Keratinocyte (primary cell): Measurements from ENCODE around the gene TRAPPC6A.

ENCODE experiments used
- EZH2 ChIP-seq: IDR thresholded peaks from one replicate; pipeline ENCODE4 v1.6.1; 2012; ENCODE audit warnings: inconsistent platforms, mild to moderate bottlenecking, low read length, moderate library complexity
- TF ChIP-seq, protein P1 (sequence below), 3 experiments: IDR thresholded peaks in 1 of 3; conservative IDR thresholded peaks in 1 of 3; optimal IDR thresholded peaks in 1 of 3; 2 replicates in 2 of 3; 3 replicates in 1 of 3; pipeline versions ENCODE3 to v1.5.1; 2011; ENCODE audit warnings: low read length in 3 of 3, mild to moderate bottlenecking in 3 of 3, moderate library complexity in 2 of 3, control low read depth in 1 of 3, inconsistent platforms in 1 of 3; ENCODE audit not compliant: insufficient read depth in 2 of 3; ENCODE audit errors: extremely low read depth in 1 of 3

DNA sequence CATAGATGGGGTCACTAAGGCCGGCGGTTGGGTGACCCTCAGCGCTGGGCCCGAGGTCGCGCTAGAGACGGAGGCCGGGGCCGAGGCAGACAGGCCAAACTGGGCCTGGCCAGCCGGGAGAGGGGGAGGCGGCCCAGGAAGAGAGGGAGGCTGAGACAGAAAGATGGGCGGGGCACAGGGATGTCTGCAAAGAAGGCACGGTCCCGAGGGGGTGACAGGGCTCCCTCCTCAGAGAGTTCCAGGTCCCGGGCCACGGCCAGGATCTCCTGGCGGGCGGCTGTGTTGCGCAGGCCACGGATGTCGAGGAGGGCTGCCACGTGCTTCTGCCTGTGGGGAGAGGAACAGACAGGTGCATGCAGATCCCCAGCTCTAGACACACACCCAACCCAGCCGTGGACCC lies 35.0 kb upstream of the TRAPPC6A start:
- TF ChIP-seq, protein P1, sequence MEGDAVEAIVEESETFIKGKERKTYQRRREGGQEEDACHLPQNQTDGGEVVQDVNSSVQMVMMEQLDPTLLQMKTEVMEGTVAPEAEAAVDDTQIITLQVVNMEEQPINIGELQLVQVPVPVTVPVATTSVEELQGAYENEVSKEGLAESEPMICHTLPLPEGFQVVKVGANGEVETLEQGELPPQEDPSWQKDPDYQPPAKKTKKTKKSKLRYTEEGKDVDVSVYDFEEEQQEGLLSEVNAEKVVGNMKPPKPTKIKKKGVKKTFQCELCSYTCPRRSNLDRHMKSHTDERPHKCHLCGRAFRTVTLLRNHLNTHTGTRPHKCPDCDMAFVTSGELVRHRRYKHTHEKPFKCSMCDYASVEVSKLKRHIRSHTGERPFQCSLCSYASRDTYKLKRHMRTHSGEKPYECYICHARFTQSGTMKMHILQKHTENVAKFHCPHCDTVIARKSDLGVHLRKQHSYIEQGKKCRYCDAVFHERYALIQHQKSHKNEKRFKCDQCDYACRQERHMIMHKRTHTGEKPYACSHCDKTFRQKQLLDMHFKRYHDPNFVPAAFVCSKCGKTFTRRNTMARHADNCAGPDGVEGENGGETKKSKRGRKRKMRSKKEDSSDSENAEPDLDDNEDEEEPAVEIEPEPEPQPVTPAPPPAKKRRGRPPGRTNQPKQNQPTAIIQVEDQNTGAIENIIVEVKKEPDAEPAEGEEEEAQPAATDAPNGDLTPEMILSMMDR (optimal IDR thresholded peaks at IDR 0.05 in 1 of 3, IDR thresholded peaks at IDR 0.05 in 1 of 3, conservative IDR thresholded peaks at IDR 0.05 in 1 of 3; ENCODE audit: extremely low read depth in 1 of 3, insufficient read depth in 2 of 3, low read length in 3 of 3), result no peak
- TF ChIP-seq EZH2, result no peak
